Neuronal stem cell (in vitro differentiated cells): ENCODE data around the gene ATP11C.

ENCODE experiments used
- DNase-seq: peaks from one replicate; pipeline ENCODE4 v3.0.0-alpha.2; 2013; ENCODE audit warnings: low spot score
- H2AFZ ChIP-seq: one replicate; pipeline ENCODE4 v1.6.1; 2013; ENCODE audit warnings: mild to moderate bottlenecking, low read length, inconsistent platforms
- H2AK5ac ChIP-seq: 2 replicates; pipeline ENCODE4 v1.6.1; 2013; ENCODE audit warnings: low read depth, mild to moderate bottlenecking, inconsistent platforms, low read length, moderate library complexity, mixed read lengths
- H2BK120ac ChIP-seq: 2 replicates; pipeline ENCODE4 v1.6.1; 2013; ENCODE audit warnings: low read depth, mild to moderate bottlenecking, inconsistent platforms, low read length, moderate library complexity, mixed read lengths
- H2BK12ac ChIP-seq: one replicate; pipeline ENCODE4 v1.6.1; 2013; ENCODE audit warnings: low read length, inconsistent platforms
- H2BK15ac ChIP-seq: 2 replicates; pipeline ENCODE4 v1.6.1; 2013; ENCODE audit warnings: mild to moderate bottlenecking, low read length, inconsistent platforms, mixed read lengths
- H2BK5ac ChIP-seq: one replicate; pipeline ENCODE4 v1.6.1; 2013; ENCODE audit warnings: inconsistent platforms, mild to moderate bottlenecking, low read length, moderate library complexity
- H3K14ac ChIP-seq: one replicate; pipeline ENCODE4 v1.6.1; 2013; ENCODE audit warnings: low read length, inconsistent platforms
- H3K18ac ChIP-seq: 2 replicates; pipeline ENCODE4 v1.6.1; 2013; ENCODE audit warnings: low read length, inconsistent platforms
- H3K23ac ChIP-seq: 2 replicates; pipeline ENCODE4 v1.6.1; 2013; ENCODE audit warnings: low read depth, mild to moderate bottlenecking, mixed read lengths, low read length, inconsistent platforms; ENCODE audit not compliant: poor library complexity
- H3K27ac ChIP-seq: replicated peaks from 3 replicates; pipeline ENCODE4 v1.5.1; 2013; ENCODE audit warnings: low read length, inconsistent platforms
- H3K27me3 ChIP-seq, 3 experiments: 2 replicates each; pipeline ENCODE4 v1.6.1; 2013; ENCODE audit warnings: low read length in 3 of 3, mild to moderate bottlenecking in 2 of 3, inconsistent platforms in 1 of 3, low read depth in 1 of 3, mixed read lengths in 1 of 3, moderate library complexity in 1 of 3; ENCODE audit not compliant: control insufficient read depth in 3 of 3, insufficient read depth in 3 of 3
- H3K36me3 ChIP-seq, 2 donors: replicated peaks in 1 of 2; 2 replicates each; pipeline ENCODE4 v1.6.1; 2013; ENCODE audit warnings: low read length in 2 of 2; ENCODE audit not compliant: control insufficient read depth in 2 of 2, insufficient read depth in 2 of 2
- H3K4ac ChIP-seq: 2 replicates; pipeline ENCODE4 v1.6.1; 2013; ENCODE audit warnings: inconsistent platforms, mild to moderate bottlenecking, low read length, moderate library complexity
- H3K4me1 ChIP-seq, 2 donors: 1 replicate in 1 of 2; 2 replicates in 1 of 2; pipeline ENCODE4 v1.6.1; 2013; ENCODE audit warnings: low read length in 2 of 2, low read depth in 1 of 2; ENCODE audit not compliant: control insufficient read depth in 2 of 2, insufficient read depth in 1 of 2
- H3K4me2 ChIP-seq: one replicate; pipeline ENCODE4 v1.6.1; 2013; ENCODE audit warnings: mild to moderate bottlenecking, low read length, inconsistent platforms; ENCODE audit not compliant: insufficient read depth, poor library complexity, severe bottlenecking
- H3K4me3 ChIP-seq, 2 donors: 2 replicates each; pipeline ENCODE4 v1.5.1; 2013; ENCODE audit warnings: low read length in 2 of 2, mild to moderate bottlenecking in 2 of 2, inconsistent platforms in 1 of 2, moderate library complexity in 1 of 2
- H3K79me1 ChIP-seq: one replicate; pipeline ENCODE4 v1.6.1; 2013; ENCODE audit warnings: low read depth, mild to moderate bottlenecking, inconsistent platforms, low read length, moderate library complexity
- H3K9ac ChIP-seq: one replicate; pipeline ENCODE4 v1.6.1; 2013; ENCODE audit warnings: mild to moderate bottlenecking, low read depth, low read length, inconsistent platforms; ENCODE audit not compliant: poor library complexity
- H3K9me3 ChIP-seq, 2 donors: replicated peaks in 1 of 2; 2 replicates each; pipeline versions ENCODE3 to v1.6.1; 2013; ENCODE audit warnings: low read length in 2 of 2, mild to moderate bottlenecking in 2 of 2, inconsistent platforms in 1 of 2, low read depth in 1 of 2, mixed read lengths in 1 of 2, moderate library complexity in 1 of 2; ENCODE audit not compliant: control insufficient read depth in 2 of 2, insufficient read depth in 1 of 2
- H4K8ac ChIP-seq: one replicate; pipeline ENCODE4 v1.6.1; 2013; ENCODE audit warnings: low read depth, mild to moderate bottlenecking, inconsistent platforms, low read length, moderate library complexity
- H4K91ac ChIP-seq: one replicate; pipeline ENCODE4 v1.6.1; 2013; ENCODE audit warnings: low read length, low read depth, mild to moderate bottlenecking, inconsistent platforms; ENCODE audit not compliant: poor library complexity
- WGBS, 2 donors: extraction: QIAGEN DNeasy Blood & Tissue Kit; methylation state at CpG; one replicate each; pipeline ENCODE4 v1.1.7; 2013; ENCODE audit warnings: missing lambda C conversion rate in 2 of 2, mixed read lengths in 1 of 2; ENCODE audit not compliant: insufficient read length in 2 of 2, insufficient replicate concordance in 1 of 2; ENCODE audit errors: extremely low coverage in 2 of 2; 5-methylcytosine and 5-hydroxymethylcytosine counted together

Gene ATP11C

DNA sequence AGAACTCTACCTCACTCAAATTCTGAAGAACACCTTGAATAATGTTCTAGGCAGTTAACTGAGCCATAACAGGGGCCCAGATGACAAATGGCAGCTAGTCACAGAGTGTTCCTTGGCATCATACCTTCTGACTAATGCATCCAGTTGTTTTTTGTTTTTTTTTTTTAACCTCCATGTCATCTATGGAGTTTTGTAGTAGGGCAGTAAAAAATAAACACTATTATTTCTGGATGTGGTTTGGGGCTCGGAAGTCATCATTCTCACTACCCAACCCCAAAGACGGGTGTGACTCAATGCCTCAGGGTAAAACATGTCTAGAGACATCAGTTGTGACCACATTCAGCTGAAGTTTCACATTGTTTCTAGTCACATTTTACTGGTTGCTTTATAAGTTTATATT, 193.7 kb downstream of the ATP11C start:
- WGBS, 2 donors, result no CpG with 5 or more reads among the region's 2 CpGs
- H2AK5ac ChIP-seq, result no peak overlapping the region
- H3K4me3 ChIP-seq, result no peak overlapping the region
- no peaks in the 10 kb centered on the region for H3K79me1 ChIP-seq
- H3K36me3 ChIP-seq, result peaks cover 0 to 8% of the 10 kb centered on the region in 2 donors
- H3K18ac ChIP-seq, result no peak overlapping the region
- no peak overlapping the region for H2BK5ac ChIP-seq
- DNase-seq, result no peak
- H2BK120ac ChIP-seq, result no peak overlapping the region
- no peak overlapping the region for H3K9ac ChIP-seq
- H3K27me3 ChIP-seq, result no peaks in the 10 kb centered on the region
- H4K8ac ChIP-seq, result no peak overlapping the region
- H3K9me3 ChIP-seq, result no peaks in the 10 kb centered on the region
- H4K91ac ChIP-seq, result no peak overlapping the region
- H3K4me1 ChIP-seq, result no peaks in the 10 kb centered on the region
- no peak overlapping the region for H2BK12ac ChIP-seq
- no peak overlapping the region for H3K4me2 ChIP-seq
- H3K23ac ChIP-seq, result no peak overlapping the region
- no peak overlapping the region for H3K14ac ChIP-seq
- no peak overlapping the region for H3K4ac ChIP-seq
- no peak overlapping the region for H2AFZ ChIP-seq
- no peak overlapping the region for H3K27ac ChIP-seq
- no peak overlapping the region for H2BK15ac ChIP-seq

DNA sequence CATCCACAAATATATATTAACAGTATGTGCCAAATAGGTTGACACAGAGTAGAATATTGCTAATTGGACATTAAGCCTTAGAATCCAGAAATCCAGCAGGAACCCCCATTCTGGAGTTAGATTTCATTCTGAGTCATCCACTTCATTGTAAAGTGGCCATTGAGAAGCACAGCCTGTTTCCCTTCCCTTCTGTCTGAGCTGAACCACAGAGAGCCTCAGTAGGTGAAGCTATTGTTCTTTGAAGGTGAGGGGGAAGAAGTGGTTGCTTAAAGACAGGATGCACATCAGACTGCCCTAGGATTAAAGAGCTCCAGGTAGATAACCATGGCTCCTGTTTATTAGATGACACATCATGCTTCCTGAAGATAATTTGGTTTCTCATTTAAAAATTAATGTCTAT, 194.3 kb downstream of the ATP11C start:
- no peak overlapping the region for H2AK5ac ChIP-seq
- no peak overlapping the region for H2BK12ac ChIP-seq
- no peak overlapping the region for H3K4ac ChIP-seq
- H2BK15ac ChIP-seq, result no peak overlapping the region
- H3K4me2 ChIP-seq, result no peak overlapping the region
- no peaks in the 10 kb centered on the region for H3K79me1 ChIP-seq
- no peak overlapping the region for H4K8ac ChIP-seq
- DNase-seq, result no peak
- H3K9me3 ChIP-seq, result no peaks in the 10 kb centered on the region
- H4K91ac ChIP-seq, result no peak overlapping the region
- no peaks in the 10 kb centered on the region for H3K4me1 ChIP-seq
- no peak overlapping the region for H3K23ac ChIP-seq
- no peak overlapping the region for H3K18ac ChIP-seq
- H2BK5ac ChIP-seq, result no peak overlapping the region
- no peak overlapping the region for H3K4me3 ChIP-seq
- no peak overlapping the region for H3K14ac ChIP-seq
- H3K27ac ChIP-seq, result no peak overlapping the region
- no peaks in the 10 kb centered on the region for H3K27me3 ChIP-seq
- H2AFZ ChIP-seq, result no peak overlapping the region
- no peak overlapping the region for H3K9ac ChIP-seq
- peaks cover 0 to 8% of the 10 kb centered on the region in 2 donors for H3K36me3 ChIP-seq
- H2BK120ac ChIP-seq, result no peak overlapping the region

DNA sequence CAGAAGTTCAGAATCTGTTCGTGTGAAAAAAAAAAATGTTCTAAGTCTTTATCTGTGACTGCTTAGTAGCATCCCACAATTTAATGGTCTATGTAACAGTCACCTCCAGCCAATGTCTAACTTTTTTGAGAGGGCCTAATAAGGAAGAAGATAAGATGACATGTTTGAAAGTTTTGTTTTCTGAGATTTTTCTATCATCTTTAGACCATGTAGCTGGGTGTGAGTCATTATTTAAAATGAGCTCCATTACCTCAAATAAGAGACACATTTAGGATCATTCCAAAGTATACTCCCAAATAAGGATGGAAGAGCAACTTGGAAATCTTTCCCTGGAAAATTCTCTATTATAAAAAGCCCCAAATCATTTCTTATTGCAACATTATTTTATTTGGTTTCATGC, 196.7 kb downstream of the ATP11C start:
- DNase-seq, result no peak
- Histone ChIP-seq H2BK120ac (no peak overlapping the region), H4K91ac (no peak overlapping the region), H3K9me3 (no peaks in the 10 kb centered on the region), H2AFZ (no peak overlapping the region), H3K4me1 (no peaks in the 10 kb centered on the region), H2BK12ac (no peak overlapping the region), H2AK5ac (no peak overlapping the region), H3K27ac (no peak overlapping the region), H3K36me3 (peaks cover 0 to 8% of the 10 kb centered on the region in 2 donors), H3K18ac (no peak overlapping the region), H2BK5ac (no peak overlapping the region), H3K4me2 (no peak overlapping the region), H3K4me3 (no peak overlapping the region), H3K9ac (no peak overlapping the region), H3K23ac (no peak overlapping the region), H3K79me1 (no peaks in the 10 kb centered on the region), H3K14ac (no peak overlapping the region), H3K27me3 (no peaks in the 10 kb centered on the region), H3K4ac (no peak overlapping the region), H4K8ac (no peak overlapping the region), H2BK15ac (no peak overlapping the region)
- WGBS, 2 donors, result no CpG with 5 or more reads among the region's 1 CpG

DNA sequence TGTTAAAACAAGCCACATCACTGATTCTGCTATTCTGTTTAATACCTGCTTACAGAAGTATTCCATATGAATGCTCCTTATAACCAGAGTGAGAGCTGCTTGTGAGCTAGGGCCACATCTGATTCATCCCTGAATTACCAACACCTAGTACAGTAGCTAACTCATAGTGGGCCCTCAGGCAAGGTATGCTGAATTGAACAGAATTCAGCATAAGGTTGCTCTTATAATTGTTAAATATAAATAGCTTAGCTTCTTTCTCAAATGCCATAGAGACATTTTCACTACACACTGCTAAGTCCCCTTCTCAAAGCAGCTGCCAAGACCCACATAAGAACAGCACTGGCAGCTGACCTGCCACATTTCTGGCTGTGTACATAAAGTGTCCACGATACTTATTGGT, 197.9 kb downstream of the ATP11C start:
- Histone ChIP-seq H3K36me3 (peaks cover 0 to 8% of the 10 kb centered on the region in 2 donors), H2BK120ac (no peak overlapping the region), H3K4me2 (no peak overlapping the region), H3K27ac (no peak overlapping the region), H3K9me3 (no peaks in the 10 kb centered on the region), H3K4me1 (no peaks in the 10 kb centered on the region), H3K9ac (no peak overlapping the region), H3K4me3 (no peak overlapping the region), H3K23ac (no peak overlapping the region), H2BK15ac (no peak overlapping the region), H3K14ac (no peak overlapping the region), H2AFZ (no peak overlapping the region), H3K4ac (no peak overlapping the region), H3K18ac (no peak overlapping the region), H2AK5ac (no peak overlapping the region), H3K27me3 (no peaks in the 10 kb centered on the region), H2BK5ac (no peak overlapping the region), H4K8ac (no peak overlapping the region), H2BK12ac (no peak overlapping the region), H3K79me1 (no peaks in the 10 kb centered on the region), H4K91ac (no peak overlapping the region)
- no peak for DNase-seq
- no CpG with 5 or more reads among the region's 1 CpG for WGBS, 2 donors
